K562 (cell line): ENCODE measurements around the gene FASTKD1. TPM values are rescaled to one million over a fixed set of nuclear protein-coding genes. Genes with fewer than 3 reads are reported as not detected.

Experiments used
- ARID1B ChIP-seq: fragments of 450-650 bp; IDR thresholded peaks from 2 replicates; pipeline ENCODE4 v1.6.1; 2016; ENCODE audit warnings: antibody characterized with exemption, mild to moderate bottlenecking, inconsistent platforms
- CREBBP ChIP-seq: IDR thresholded peaks from one replicate; pipeline ENCODE4 v1.6.1; 2012; ENCODE audit warnings: low read depth, mild to moderate bottlenecking, control low read depth, inconsistent platforms, low read length
- FOXK2 ChIP-seq, 2 experiments: fragments of 450-650 bp; IDR thresholded peaks in 1 of 2; conservative IDR thresholded peaks in 1 of 2; 2 replicates each; pipeline ENCODE4 v1.6.1; 2016; ENCODE audit warnings: low read depth in 2 of 2, mild to moderate bottlenecking in 1 of 2
- FOXM1 ChIP-seq, 2 experiments: fragments of 450-650 bp in 1 of 2; sonication (generic) in 1 of 2; formaldehyde crosslinking in 1 of 2; IDR thresholded peaks; 2 replicates each; pipeline versions ENCODE4 v1.6.1 to v1.9.0; 2017 to 2022; ENCODE audit warnings: low read depth in 2 of 2, mild to moderate bottlenecking in 2 of 2, missing genetic modification reagents in 1 of 2, moderate library complexity in 1 of 2
- FUS ChIP-seq: fragments of 200-400 bp; formaldehyde crosslinking; optimal IDR thresholded peaks from 2 replicates; pipeline ENCODE3; 2017; ENCODE audit warnings: low read depth, low read length
- HIVEP1 ChIP-seq: fragments of 250-450 bp; sonication (Bioruptor Pico); IDR thresholded peaks from 2 replicates; pipeline ENCODE4 v1.4.0; 2020; ENCODE audit warnings: mild to moderate bottlenecking
- MTA1 ChIP-seq: fragments of 450-650 bp; IDR thresholded peaks from 2 replicates; pipeline ENCODE4 v1.6.1; 2017; ENCODE audit warnings: borderline replicate concordance
- NR4A1 ChIP-seq, 2 experiments: fragments of 250-450 bp in 1 of 2; fragments of 450-650 bp in 1 of 2; sonication (Bioruptor Pico) in 1 of 2; IDR thresholded peaks; 2 replicates each; pipeline versions ENCODE4 v1.4.0 to v1.6.1; 2016 to 2020; ENCODE audit warnings: mild to moderate bottlenecking in 2 of 2, missing compliant biosample characterization in 1 of 2, missing genetic modification characterization in 1 of 2, moderate library complexity in 1 of 2
- SMARCA4 ChIP-seq: fragments of 450-650 bp; IDR thresholded peaks from 2 replicates; pipeline ENCODE4 v1.6.1; 2016
- SOX6 ChIP-seq: fragments of 450-650 bp; IDR thresholded peaks from 2 replicates; pipeline ENCODE4 v1.6.1; 2014; ENCODE audit warnings: mild to moderate bottlenecking
- SREBF1 ChIP-seq: fragments of 150-350 bp; IDR thresholded peaks from 2 replicates; pipeline ENCODE4 v1.6.1; 2014; ENCODE audit warnings: antibody characterized with exemption, low read depth, low read length, borderline replicate concordance
- TOE1 ChIP-seq, 2 experiments: fragments of 450-650 bp in 1 of 2; sonication (generic) in 1 of 2; formaldehyde crosslinking in 1 of 2; IDR thresholded peaks; 2 replicates each; pipeline versions ENCODE4 v1.7.1 to v1.8.0; 2016 to 2022; ENCODE audit warnings: borderline replicate concordance in 2 of 2, mild to moderate bottlenecking in 2 of 2, antibody characterized with exemption in 1 of 2, inconsistent platforms in 1 of 2, low read depth in 1 of 2, missing genetic modification reagents in 1 of 2, moderate library complexity in 1 of 2
- ZMIZ1 ChIP-seq, 2 experiments: fragments of 150-350 bp in 1 of 2; IDR thresholded peaks; 2 replicates each; pipeline ENCODE4 v1.6.1; 2012 to 2016; ENCODE audit warnings: low read depth in 2 of 2, low read length in 2 of 2, mild to moderate bottlenecking in 1 of 2, moderate library complexity in 1 of 2
- ZNF143 ChIP-seq: sonication (generic); formaldehyde crosslinking; IDR thresholded peaks from 2 replicates; pipeline ENCODE4 v1.9.0; 2022; ENCODE audit warnings: mild to moderate bottlenecking, missing genetic modification reagents
- ZNF253 ChIP-seq: fragments of 250-450 bp; sonication (Bioruptor Pico); conservative IDR thresholded peaks from 2 replicates; pipeline ENCODE4 v1.6.1; 2021; ENCODE audit warnings: mild to moderate bottlenecking
- ZNF696 ChIP-seq: fragments of 250-450 bp; sonication (Bioruptor Pico); conservative IDR thresholded peaks from 2 replicates; pipeline ENCODE4 v1.4.0; 2020; ENCODE audit warnings: mild to moderate bottlenecking, moderate library complexity
- polyA plus RNA-seq, 8 experiments: library from polyadenylated mRNA; depleted of rRNA in 4 of 8; stranded (reverse) in 5 of 8; unstranded in 3 of 8; fragments of >200 nt; fragmentation: Nextera tagmentation in 2 of 8; fragmentation: Illumina TruSeq in 1 of 8; extraction: Ambion mirVana in 2 of 8; extraction: Trizol in 1 of 8; gene quantifications; 2 replicates each; pipeline versions ENCODE4 v1.2.1 to v1.2.3, GENCODE V29; 2011 to 2014; ENCODE audit warnings: inconsistent platforms in 1 of 8, missing spikeins in 1 of 8
- total RNA-seq, 7 experiments: library from RNA; depleted of rRNA in 6 of 7; stranded (reverse); fragments of >200 nt in 6 of 7; fragmentation: Illumina TruSeq in 2 of 7; extraction: Trizol in 2 of 7; gene quantifications; 2 replicates each; pipeline versions ENCODE4 v1.2.1 to v1.2.3, GENCODE V29; 2011 to 2021; ENCODE audit warnings: low replicate concordance in 1 of 7
- TF ChIP-seq, protein P1 (sequence below): fragments of 250-450 bp; sonication (Bioruptor Pico); IDR thresholded peaks from 2 replicates; pipeline ENCODE4 v1.4.0; 2020; ENCODE audit warnings: mild to moderate bottlenecking
- TF ChIP-seq, protein P2 (sequence below): fragments of 150-350 bp; conservative IDR thresholded peaks from 2 replicates; pipeline ENCODE4 v1.6.1; 2014; ENCODE audit warnings: low read length

Gene FASTKD1
- total and polyA plus RNA-seq, 9 of the 15 experiments (the other 6 are each of a cell fraction or from before 2014, with no cell fraction given): 63.5 to 134 (median 119) TPM

GRCh38 chr2:169573160-169573973 lies at the start of gene FASTKD1 (continued):
- TF ChIP-seq SREBF1 (peak; percentile 93), FOXK2 (conservative IDR thresholded peaks at IDR 0.05 in 1 of 2, IDR thresholded peaks at IDR 0.05 in 1 of 2; ENCODE audit: low read depth in 2 of 2) (peak; percentile 10 to 60; a peak in 3 of 4 replicates), FOXM1 (IDR thresholded peaks at IDR 0.05; ENCODE audit: low read depth) (peak; percentile 50), FOXM1 (CRISPR knock-in tag; IDR thresholded peaks at IDR 0.05; ENCODE audit: low read depth) (no peak), SOX6 (peak; percentile 31; the same call in 1 of the 2 replicates), FUS (no peak), HIVEP1 (no peak), ZNF696 (CRISPR knock-in tag) (no peak), ARID1B (no peak), SMARCA4 (peak; percentile 48; the same call in 1 of the 2 replicates), ZMIZ1 (IDR thresholded peaks at IDR 0.05; ENCODE audit: low read depth in 2 of 2, low read length in 2 of 2) (peak; percentile 53 to 61; a peak in 3 of 4 replicates), NR4A1 (CRISPR knock-in tag; IDR thresholded peaks at IDR 0.05) (no peak), NR4A1 (tag; IDR thresholded peaks at IDR 0.05) (0 out of 2 replicates have a peak, but pooled peaks have one; percentile 31), TOE1 (IDR thresholded peaks at IDR 0.05; ENCODE audit: borderline replicate concordance) (no peak; the same call in 1 of the 2 replicates), TOE1 (CRISPR knock-in tag; IDR thresholded peaks at IDR 0.05; ENCODE audit: borderline replicate concordance, low read depth) (no peak), ZNF253 (no peak), ZNF143 (CRISPR knock-in tag) (peak; percentile 98), MTA1 (peak; percentile 42; the same call in 1 of the 2 replicates), CREBBP (no peak)
- TF ChIP-seq, protein P1, sequence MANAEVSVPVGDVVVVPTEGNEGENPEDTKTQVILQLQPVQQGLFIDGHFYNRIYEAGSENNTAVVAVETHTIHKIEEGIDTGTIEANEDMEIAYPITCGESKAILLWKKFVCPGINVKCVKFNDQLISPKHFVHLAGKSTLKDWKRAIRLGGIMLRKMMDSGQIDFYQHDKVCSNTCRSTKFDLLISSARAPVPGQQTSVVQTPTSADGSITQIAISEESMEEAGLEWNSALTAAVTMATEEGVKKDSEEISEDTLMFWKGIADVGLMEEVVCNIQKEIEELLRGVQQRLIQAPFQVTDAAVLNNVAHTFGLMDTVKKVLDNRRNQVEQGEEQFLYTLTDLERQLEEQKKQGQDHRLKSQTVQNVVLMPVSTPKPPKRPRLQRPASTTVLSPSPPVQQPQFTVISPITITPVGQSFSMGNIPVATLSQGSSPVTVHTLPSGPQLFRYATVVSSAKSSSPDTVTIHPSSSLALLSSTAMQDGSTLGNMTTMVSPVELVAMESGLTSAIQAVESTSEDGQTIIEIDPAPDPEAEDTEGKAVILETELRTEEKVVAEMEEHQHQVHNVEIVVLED (CRISPR knock-in tag): peak; percentile 99
- TF ChIP-seq, protein P2, sequence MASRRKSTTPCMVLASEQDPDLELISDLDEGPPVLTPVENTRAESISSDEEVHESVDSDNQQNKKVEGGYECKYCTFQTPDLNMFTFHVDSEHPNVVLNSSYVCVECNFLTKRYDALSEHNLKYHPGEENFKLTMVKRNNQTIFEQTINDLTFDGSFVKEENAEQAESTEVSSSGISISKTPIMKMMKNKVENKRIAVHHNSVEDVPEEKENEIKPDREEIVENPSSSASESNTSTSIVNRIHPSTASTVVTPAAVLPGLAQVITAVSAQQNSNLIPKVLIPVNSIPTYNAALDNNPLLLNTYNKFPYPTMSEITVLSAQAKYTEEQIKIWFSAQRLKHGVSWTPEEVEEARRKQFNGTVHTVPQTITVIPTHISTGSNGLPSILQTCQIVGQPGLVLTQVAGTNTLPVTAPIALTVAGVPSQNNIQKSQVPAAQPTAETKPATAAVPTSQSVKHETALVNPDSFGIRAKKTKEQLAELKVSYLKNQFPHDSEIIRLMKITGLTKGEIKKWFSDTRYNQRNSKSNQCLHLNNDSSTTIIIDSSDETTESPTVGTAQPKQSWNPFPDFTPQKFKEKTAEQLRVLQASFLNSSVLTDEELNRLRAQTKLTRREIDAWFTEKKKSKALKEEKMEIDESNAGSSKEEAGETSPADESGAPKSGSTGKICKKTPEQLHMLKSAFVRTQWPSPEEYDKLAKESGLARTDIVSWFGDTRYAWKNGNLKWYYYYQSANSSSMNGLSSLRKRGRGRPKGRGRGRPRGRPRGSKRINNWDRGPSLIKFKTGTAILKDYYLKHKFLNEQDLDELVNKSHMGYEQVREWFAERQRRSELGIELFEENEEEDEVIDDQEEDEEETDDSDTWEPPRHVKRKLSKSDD: 0 out of 2 replicates have a peak, but pooled peaks have one; percentile 61
